Epithelial cell of esophagus (primary cell): ENCODE measurements around the gene NEK10.
A peak's percentile ranks its signal among the peaks of the same experiment; 100 is the strongest.

Source experiments
- DNase-seq: peaks from one replicate; pipeline ENCODE4 v3.0.0; 2010; ENCODE audit warnings: low read depth
- H3K4me3 ChIP-seq: 2 replicates; pipeline ENCODE4 v1.5.1; 2011; ENCODE audit warnings: mild to moderate bottlenecking, low read length, control low read depth
- CTCF ChIP-seq: IDR thresholded peaks from 2 replicates; pipeline ENCODE4 v1.5.1; 2011; ENCODE audit warnings: low read depth, mild to moderate bottlenecking, low read length, control low read depth, inconsistent platforms; ENCODE audit not compliant: insufficient read depth; ENCODE audit errors: missing control alignments

The NEK10 gene

GRCh38 chr3:27219127-27219845 lies 149.9 kb downstream of the NEK10 start:
- DNase-seq = peak; percentile 53
- H3K4me3 ChIP-seq = no peak overlapping the region
- TF ChIP-seq CTCF = no peak

GRCh38 chr3:27216955-27217552 lies 152.1 kb downstream of the NEK10 start:
- TF ChIP-seq CTCF = no peak
- H3K4me3 ChIP-seq = no peak overlapping the region
- peak; percentile 63 for DNase-seq

GRCh38 chr3:27216295-27216855 lies 152.8 kb downstream of the NEK10 start:
- H3K4me3 ChIP-seq = no peak overlapping the region
- DNase-seq = no peak
- no peak for TF ChIP-seq CTCF

GRCh38 chr3:27213450-27213849 lies 155.7 kb downstream of the NEK10 start:
- no peak for DNase-seq
- TF ChIP-seq CTCF = no peak
- no peak overlapping the region for H3K4me3 ChIP-seq

- DNase-seq = no peak
- no peak overlapping the region for H3K4me3 ChIP-seq
- TF ChIP-seq CTCF = no peak
Measured at GRCh38 chr3:27209617-27210264, 159.4 kb downstream of the NEK10 start.

- H3K4me3 ChIP-seq = no peak overlapping the region
- no peak for TF ChIP-seq CTCF
- DNase-seq = no peak
Measured at GRCh38 chr3:27208961-27209616, 160.1 kb downstream of the NEK10 start.
